ENCODE measurements around the gene NOS1AP. TPM values are rescaled to one million over a fixed set of nuclear protein-coding genes. Genes with fewer than 3 reads are reported as not detected.

Gene NOS1AP
- total RNA-seq, result 10 to 100 TPM in 1 of 4 donors, 1 to 10 TPM in 1, under 1 TPM in 2; 0.31 to 12.7 (median 1.7) TPM

- peak in 1 of 4 donors; percentile 45 for TF ChIP-seq POLR2A (IDR thresholded peaks at IDR 0.05)
- no peak for TF ChIP-seq CTCF (IDR thresholded peaks at IDR 0.05)
- 2 to 4% methylated on average over 4 to 25 of the region's 95 CpGs for WGBS, 2 donors
- DNase-seq, result peak; percentile 3
- Histone ChIP-seq H3K4me3 (peak within 1 kb of the TSS; percentile 50 to 91 (median 78)), H3K27me3 (peaks cover 0 to 68% (median 2%) of the 10 kb centered on the region in 4 donors), H3K27ac (peak within 1 kb of the TSS; percentile 39 to 75 (median 57)), H3K9me3 (no peaks in the 10 kb centered on the region), H3K4me1 (peaks cover 8 to 19% (median 9%) of the 10 kb centered on the region in 3 donors), H3K36me3 (no peaks in the 10 kb centered on the region)
- intact Hi-C loops (cut with DNase I), result no loop called here
Observed at GRCh38 chr1:162069334-162070093, at the start of gene NOS1AP. Gene NOS1AP, plus strand, starts transcription at chr1:162069691. Its CDS starts 487 bp downstream, at chr1:162070178.

GRCh38 chr1:162020150-162020549, 49.3 kb upstream of the NOS1AP start:
- intact Hi-C loops (cut with DNase I), result no loop called here
- Histone ChIP-seq H3K9me3 (no peaks in the 10 kb centered on the region), H3K4me3 (no peak overlapping the region), H3K27ac (no peak overlapping the region), H3K27me3 (peaks cover 0 to 28% (median 0%) of the 10 kb centered on the region in 4 donors), H3K36me3 (no peaks in the 10 kb centered on the region), H3K4me1 (peaks cover 0 to 30% (median 18%) of the 10 kb centered on the region in 3 donors)
- no peak for DNase-seq
- TF ChIP-seq POLR2A (IDR thresholded peaks at IDR 0.05) (no peak), CTCF (IDR thresholded peaks at IDR 0.05) (no peak)
- WGBS, 2 donors, result 31 to 71% methylated on average over 1 to 2 of the region's 2 CpGs

- WGBS, 2 donors, result 63 to 74% methylated on average over 4 of the region's 4 CpGs
- intact Hi-C loops (cut with DNase I), result no loop called here
- no peak overlapping the region for H3K27ac ChIP-seq
Observed at GRCh38 chr1:162021124-162021523, 48.4 kb upstream of the NOS1AP start.

GRCh38 chr1:162022626-162023025, 46.9 kb upstream of the NOS1AP start:
- Histone ChIP-seq H3K27me3 (peaks cover 0 to 52% (median 0%) of the 10 kb centered on the region in 4 donors), H3K9me3 (no peaks in the 10 kb centered on the region), H3K4me1 (peaks cover 0 to 30% (median 18%) of the 10 kb centered on the region in 3 donors), H3K4me3 (peak overlapping the region in 2 of 4 donors; percentile 61 to 76), H3K27ac (no peak overlapping the region), H3K36me3 (no peaks in the 10 kb centered on the region)
- no peak for DNase-seq
- WGBS, 2 donors, result 75 to 87% methylated on average over 9 of the region's 9 CpGs
- no peak for TF ChIP-seq CTCF (IDR thresholded peaks at IDR 0.05)
- no peak for TF ChIP-seq POLR2A (IDR thresholded peaks at IDR 0.05)
- intact Hi-C loops (cut with DNase I), result no loop called here

More at GRCh38 chr1:162021124-162021523, 48.4 kb upstream of the NOS1AP start:
- no peak for TF ChIP-seq CTCF (IDR thresholded peaks at IDR 0.05)
- no peak for TF ChIP-seq POLR2A (IDR thresholded peaks at IDR 0.05)
- Histone ChIP-seq H3K27me3 (peaks cover 0 to 37% (median 0%) of the 10 kb centered on the region in 4 donors), H3K4me1 (peaks cover 0 to 30% (median 18%) of the 10 kb centered on the region in 3 donors), H3K4me3 (peak overlapping the region in 1 of 4 donors; percentile 2), H3K36me3 (no peaks in the 10 kb centered on the region), H3K9me3 (no peaks in the 10 kb centered on the region)
- no peak for DNase-seq

- Histone ChIP-seq H3K27me3 (peaks cover 0 to 57% (median 0%) of the 10 kb centered on the region in 4 donors), H3K9me3 (no peaks in the 10 kb centered on the region), H3K36me3 (no peaks in the 10 kb centered on the region), H3K27ac (peak overlapping the region; percentile 39 to 61 (median 50)), H3K4me3 (peak overlapping the region; percentile 40 to 76 (median 58)), H3K4me1 (peaks cover 0 to 30% (median 18%) of the 10 kb centered on the region in 3 donors)
- DNase-seq, result no peak
- 47 to 79% methylated on average over 7 to 13 of the region's 20 CpGs for WGBS, 2 donors
- intact Hi-C loops (cut with DNase I), result no loop called here
- TF ChIP-seq CTCF (IDR thresholded peaks at IDR 0.05) (no peak), POLR2A (IDR thresholded peaks at IDR 0.05) (no peak)
Observed at GRCh38 chr1:162023181-162023546, 46.3 kb upstream of the NOS1AP start.
